Adrenal gland (tissue), 5 donors: Measurements from ENCODE around the gene VEPH1.

Experiments
- CTCF ChIP-seq, 6 experiments: fragments of 450-650 bp in 4 of 6; fragments of 200-600 bp in 2 of 6; sonication (generic) in 1 of 6; IDR thresholded peaks; 1 replicate in 5 of 6; 2 replicates in 1 of 6; pipeline versions ENCODE4 v1.5.1 to v1.8.0; 2016 to 2021; ENCODE audit warnings: antibody characterized with exemption in 6 of 6, mild to moderate bottlenecking in 2 of 6, moderate library complexity in 1 of 6
- POLR2A ChIP-seq, 2 donors: fragments of 450-650 bp; IDR thresholded peaks; one replicate each; pipeline ENCODE4 v1.6.1; 2017; ENCODE audit warnings: antibody characterized with exemption in 2 of 2, mild to moderate bottlenecking in 2 of 2, moderate library complexity in 1 of 2
- donor health status: DM: no; HTN: no; CAD: no.

- TF ChIP-seq CTCF (IDR thresholded peaks at IDR 0.05) (no peak), POLR2A (IDR thresholded peaks at IDR 0.05) (no peak)
Observed at GRCh38 chr3:157445857-157446256, 57.4 kb downstream of the VEPH1 start.
